GM19025 (cell line): Measurements from ENCODE around the gene NUBP1.

ENCODE experiments used
- ATAC-seq: cut with Tn5 transposase; IDR thresholded peaks from one replicate; pipeline ENCODE4 v1.9.1; 2021; ENCODE audit warnings: mild to moderate bottlenecking, low read depth, moderate library complexity; ENCODE audit not compliant: unreplicated experiment

The NUBP1 gene

DNA sequence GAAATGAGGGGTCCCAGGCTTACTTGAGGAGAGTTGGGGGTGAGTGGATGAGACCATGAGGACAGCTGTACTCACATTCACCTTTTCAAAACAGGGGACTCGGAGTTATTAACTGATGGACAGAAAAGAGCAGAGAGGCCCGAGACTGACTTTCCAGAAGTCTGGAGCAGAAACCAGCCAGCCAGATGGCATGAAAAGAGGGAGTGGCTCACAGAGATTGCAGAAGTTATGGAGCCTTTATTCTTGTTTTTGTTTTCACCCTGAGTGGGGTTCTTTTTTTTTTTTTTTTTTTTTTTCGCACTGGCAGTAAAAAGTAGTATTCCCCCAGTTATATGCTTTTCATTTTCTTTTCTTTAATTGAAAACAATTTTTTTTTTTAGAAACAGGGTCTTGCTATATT lies 56.1 kb downstream of the NUBP1 start:
- ATAC-seq = no peak

DNA sequence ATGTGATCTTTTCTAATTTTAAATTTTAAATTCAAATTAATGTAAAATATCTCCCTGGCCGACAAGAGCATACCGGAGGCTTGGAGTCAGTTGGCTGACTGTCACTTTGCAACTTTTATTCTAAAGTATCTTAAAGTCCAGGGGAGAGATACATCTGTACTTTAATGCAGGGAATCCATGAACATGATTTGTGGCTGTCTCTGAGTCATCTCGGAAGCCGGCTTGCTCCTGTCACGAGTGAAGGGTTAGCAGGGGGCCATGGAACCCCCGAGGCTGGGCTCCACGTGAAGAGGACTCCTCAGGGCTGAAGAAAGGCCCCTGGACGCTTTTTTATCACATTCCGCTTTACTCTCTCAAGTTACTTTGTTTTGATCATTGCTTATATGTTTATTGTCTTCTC lies 61.7 kb downstream of the NUBP1 start:
- no peak for ATAC-seq

DNA sequence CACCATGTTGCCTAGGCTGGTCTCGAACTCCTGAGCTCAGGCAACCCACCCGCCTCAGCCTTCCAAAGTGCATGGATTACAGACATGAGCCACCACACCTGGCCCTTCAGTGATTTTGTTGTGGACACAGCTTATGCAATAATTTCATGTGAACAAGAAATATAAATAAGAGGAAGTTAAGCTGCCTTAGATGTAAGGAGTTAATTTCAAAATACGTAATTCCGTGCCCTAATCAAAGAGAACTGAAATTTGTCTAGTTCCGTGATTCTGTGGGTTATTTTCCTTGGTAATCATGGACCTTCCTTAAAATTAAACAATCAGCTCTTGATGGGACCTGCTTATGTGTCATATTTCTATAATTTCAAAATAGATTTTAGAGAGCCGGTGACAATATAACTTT lies 63.1 kb downstream of the NUBP1 start:
- no peak for ATAC-seq

DNA sequence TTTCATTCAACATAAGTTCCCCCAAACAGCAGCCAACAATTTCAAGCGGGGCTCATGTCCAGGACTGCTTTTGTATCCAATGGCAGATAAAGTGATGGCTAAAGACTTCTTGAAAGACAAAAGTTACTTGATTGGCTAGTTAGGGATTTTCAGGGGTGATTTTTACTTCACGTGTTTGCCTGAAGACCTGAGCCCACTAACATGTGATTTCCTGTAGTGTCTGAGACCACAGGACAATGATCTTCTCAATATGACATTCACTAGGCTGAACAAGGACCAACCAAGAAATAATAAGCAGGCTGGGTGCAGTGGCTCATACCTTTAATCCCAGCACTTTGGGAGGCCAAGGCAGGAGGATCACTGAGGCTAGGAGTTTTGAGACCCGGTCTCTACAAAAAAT lies 64.6 kb downstream of the NUBP1 start:
- ATAC-seq = no peak

DNA sequence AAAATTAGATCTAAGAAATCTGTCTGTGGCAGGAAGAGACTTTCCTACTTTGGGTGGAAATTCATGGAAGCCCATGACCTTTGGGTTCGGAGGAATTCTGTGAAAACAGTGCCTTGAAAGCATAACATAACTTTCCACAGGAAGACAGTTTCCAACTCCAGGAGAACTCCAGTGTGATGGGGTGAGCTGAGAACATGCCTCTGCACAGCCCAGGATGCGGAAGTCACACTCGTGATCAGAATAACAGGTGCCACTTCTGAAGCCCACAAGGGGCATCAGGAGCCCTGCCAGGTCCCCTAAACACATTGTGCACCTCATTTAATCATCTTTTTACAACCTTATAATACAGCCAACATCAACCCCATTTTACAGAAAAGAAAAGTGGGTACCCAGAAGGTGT lies 65.2 kb downstream of the NUBP1 start:
- no peak for ATAC-seq

- no peak for ATAC-seq
These were observed 66.1 kb downstream of the NUBP1 start for GRCh38 chr16:10809706-10810105.

- ATAC-seq = no peak
These were observed 68.9 kb downstream of the NUBP1 start for GRCh38 chr16:10812312-10813098.

DNA sequence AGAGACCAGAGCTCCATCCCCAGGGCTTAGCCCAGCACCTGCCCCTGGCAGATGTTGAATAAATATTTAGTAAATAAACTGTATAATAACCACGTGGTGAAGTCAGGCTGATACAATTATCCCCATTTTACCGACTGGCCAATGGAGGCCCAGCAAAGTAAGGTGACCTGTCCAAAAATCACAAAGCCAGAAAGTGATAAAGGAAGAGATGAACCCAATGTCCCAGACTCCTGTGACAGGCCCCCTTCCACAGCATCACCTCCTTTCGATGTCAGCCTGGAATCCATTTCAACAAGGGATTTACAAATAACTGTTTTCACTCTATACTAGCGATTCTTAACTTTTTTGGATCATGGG lies 69.4 kb downstream of the NUBP1 start:
- ATAC-seq = no peak

- no peak for ATAC-seq
These were observed 73.9 kb downstream of the NUBP1 start for GRCh38 chr16:10817514-10817913.

DNA sequence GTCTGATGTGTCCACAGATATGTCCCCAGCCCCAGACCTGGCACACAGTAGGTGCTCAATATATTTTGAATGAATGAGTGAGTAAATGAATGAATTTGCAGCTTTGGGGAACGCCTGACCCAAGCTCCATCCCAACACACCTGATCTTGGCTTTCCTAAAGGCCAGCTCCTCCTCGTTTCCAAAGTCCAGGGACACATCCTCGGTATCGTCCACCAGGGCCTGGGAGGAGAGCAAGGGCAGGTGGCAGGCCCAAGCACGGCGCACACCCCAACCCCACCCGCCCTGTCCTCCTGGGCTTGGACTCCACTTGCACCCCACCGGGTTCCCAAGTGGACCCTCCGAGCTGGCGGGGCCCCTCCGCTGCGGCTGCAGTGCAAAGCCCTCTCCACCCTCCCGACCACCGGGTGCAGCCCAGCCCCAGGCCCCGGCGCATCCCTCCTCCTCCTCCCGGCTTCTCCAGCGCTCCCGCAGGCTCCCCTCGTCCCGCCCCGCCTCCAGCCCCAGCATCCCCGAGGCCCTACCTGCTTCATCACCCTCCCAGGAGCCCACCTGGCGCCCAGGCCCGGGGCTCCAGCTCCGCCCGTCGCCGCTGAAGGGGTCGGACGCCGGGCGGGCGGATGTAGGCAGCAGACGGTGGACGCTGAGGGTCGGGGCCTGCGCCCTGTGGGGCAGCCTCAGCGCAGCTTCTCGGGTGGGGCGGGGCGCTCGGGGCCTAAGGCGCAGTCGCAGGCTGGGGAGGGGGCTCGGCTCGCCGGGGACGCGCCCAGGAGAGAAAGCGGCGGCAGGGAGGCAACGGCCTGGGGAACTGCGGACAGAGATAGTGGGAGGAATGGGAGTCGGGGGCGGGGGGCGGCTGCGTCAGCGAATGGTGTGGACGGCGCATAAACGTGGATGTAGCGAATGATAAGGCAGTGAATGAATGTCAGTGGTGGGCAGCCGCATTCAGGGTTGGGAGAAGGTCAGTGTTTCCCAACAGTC lies 74.6 kb downstream of the NUBP1 start, which contains the start of gene TVP23A:
Gene TVP23A (minus strand): TSS at position 832 of the 979 bp plus-strand sequence. CDS start 301 bp downstream, at position 531.
- no peak for ATAC-seq
